Hepatocyte (in vitro differentiated cells): ENCODE measurements around the gene CDCA3. TPM values are rescaled to one million over a fixed set of nuclear protein-coding genes. Genes with fewer than 3 reads are reported as not detected.

ENCODE experiments used
- DNase-seq: peaks from one replicate; pipeline ENCODE4 v3.0.0-alpha.2; 2016; ENCODE audit warnings: low spot score
- H2AFZ ChIP-seq: fragments of 200-600 bp; sonication (generic); 2 replicates; pipeline ENCODE4 v1.6.0; 2016; ENCODE audit warnings: antibody characterized with exemption, mild to moderate bottlenecking
- H3K27ac ChIP-seq: fragments of 200-600 bp; sonication (generic); 2 replicates; pipeline ENCODE4 v1.5.1; 2016; ENCODE audit warnings: mild to moderate bottlenecking
- H3K27me3 ChIP-seq: fragments of 200-600 bp; sonication (generic); 2 replicates; pipeline ENCODE4 v1.6.1; 2016
- H3K36me3 ChIP-seq: fragments of 200-600 bp; sonication (generic); replicated peaks from 2 replicates; pipeline ENCODE4 v1.5.1; 2016; ENCODE audit warnings: low read depth; ENCODE audit not compliant: insufficient read depth
- H3K4me1 ChIP-seq: fragments of 200-600 bp; sonication (generic); 2 replicates; pipeline ENCODE4 v1.5.1; 2016; ENCODE audit warnings: mild to moderate bottlenecking, moderate library complexity; ENCODE audit not compliant: insufficient read depth
- H3K4me2 ChIP-seq: fragments of 200-600 bp; sonication (generic); 2 replicates; pipeline ENCODE4 v1.6.0; 2016
- H3K4me3 ChIP-seq: fragments of 200-600 bp; sonication (generic); 2 replicates; pipeline ENCODE4 v1.5.1; 2016; ENCODE audit warnings: mild to moderate bottlenecking
- H3K79me2 ChIP-seq: fragments of 200-600 bp; sonication (generic); 2 replicates; pipeline ENCODE4 v1.6.0; 2017; ENCODE audit warnings: mild to moderate bottlenecking
- H3K9me2 ChIP-seq: fragments of 200-600 bp; sonication (generic); replicated peaks from 2 replicates; pipeline ENCODE4 v1.6.0; 2017; ENCODE audit warnings: mild to moderate bottlenecking; ENCODE audit not compliant: insufficient read depth
- H3K9me3 ChIP-seq: fragments of 200-600 bp; sonication (generic); 2 replicates; pipeline ENCODE4 v1.5.1; 2016; ENCODE audit warnings: low read depth, mild to moderate bottlenecking
- H4K20me1 ChIP-seq: fragments of 200-600 bp; sonication (generic); 2 replicates; pipeline ENCODE4 v1.6.0; 2016; ENCODE audit warnings: mild to moderate bottlenecking; ENCODE audit not compliant: insufficient read depth, poor library complexity, severe bottlenecking
- CTCF ChIP-seq: fragments of 200-600 bp; sonication (generic); IDR thresholded peaks from 2 replicates; pipeline ENCODE4 v1.5.1; 2016; ENCODE audit warnings: antibody characterized with exemption, mild to moderate bottlenecking; ENCODE audit not compliant: poor library complexity
- EZH2 ChIP-seq: fragments of 200-600 bp; sonication (generic); IDR thresholded peaks from 2 replicates; pipeline ENCODE4 v1.6.1; 2016; ENCODE audit warnings: antibody characterized with exemption, mild to moderate bottlenecking, borderline replicate concordance
- EZH2phosphoT487 ChIP-seq: fragments of 200-600 bp; sonication (generic); IDR thresholded peaks from one replicate; pipeline ENCODE4 v1.6.1; 2018; ENCODE audit warnings: antibody characterized with exemption, mild to moderate bottlenecking, low read depth, moderate library complexity; ENCODE audit not compliant: unreplicated experiment, severe bottlenecking
- WGBS: methylation state at CpG from one replicate; pipeline ENCODE4 v1.1.6; 2016; ENCODE audit warnings: low lambda C conversion rate; ENCODE audit errors: missing lambda C conversion rate; 5-methylcytosine and 5-hydroxymethylcytosine counted together
- polyA plus RNA-seq: library from polyadenylated mRNA; unstranded; fragments of >200 nt; fragmentation: Nextera tagmentation; extraction: Ambion mirVana; gene quantifications from 2 replicates; pipeline ENCODE4 v1.2.1, GENCODE V29; 2016
- total RNA-seq: library from RNA; depleted of rRNA; stranded (reverse); fragments of >200 nt; gene quantifications from 2 replicates; pipeline ENCODE4 v1.2.3, GENCODE V29; 2014

The CDCA3 gene
- total and polyA plus RNA-seq, 2 experiments from 2014 or later: 8.5 to 18.2 TPM

GRCh38 chr12:6858799-6859198 is 7.7 kb upstream of the CDCA3 start:
- WGBS: 92% methylated on average over 2 of the region's 2 CpGs
- TF ChIP-seq EZH2: no peak
- no peak for DNase-seq
- no peaks in the 10 kb centered on the region for H3K9me2 ChIP-seq
- no peaks in the 10 kb centered on the region for H3K9me3 ChIP-seq
- peaks cover 21% of the 10 kb centered on the region for H3K79me2 ChIP-seq
- no peak overlapping the region for H3K4me2 ChIP-seq
- H3K36me3 ChIP-seq: no peaks in the 10 kb centered on the region
- H3K27ac ChIP-seq: no peak overlapping the region
- H3K4me3 ChIP-seq: no peak overlapping the region
- no peaks in the 10 kb centered on the region for H4K20me1 ChIP-seq
- H3K4me1 ChIP-seq: peaks cover 1% of the 10 kb centered on the region
- H3K27me3 ChIP-seq: no peaks in the 10 kb centered on the region
- no peak overlapping the region for H2AFZ ChIP-seq

DNA sequence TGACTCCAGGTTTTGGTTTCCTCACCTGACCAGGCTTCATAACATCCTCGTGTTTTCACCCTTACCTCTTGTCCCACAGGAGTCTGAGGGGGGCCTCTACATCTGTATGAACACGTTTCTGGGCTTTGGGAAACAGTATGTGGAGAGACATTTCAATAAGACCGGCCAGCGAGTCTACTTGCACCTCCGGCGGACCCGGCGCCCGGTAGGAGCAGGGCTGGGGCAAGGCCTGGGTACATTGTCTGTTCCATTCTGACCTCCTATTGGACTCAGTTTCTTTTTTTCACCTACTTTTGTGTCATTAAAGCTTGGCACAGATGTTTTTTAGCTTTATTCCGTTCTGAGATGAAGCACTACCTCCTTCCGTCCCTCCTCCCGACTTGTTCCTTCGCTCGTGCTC is 4.2 kb upstream of the CDCA3 start:
- Histone ChIP-seq H4K20me1 (no peaks in the 10 kb centered on the region), H3K4me3 (no peak overlapping the region), H3K4me1 (peaks cover 11% of the 10 kb centered on the region), H3K79me2 (peaks cover 27% of the 10 kb centered on the region), H2AFZ (no peak overlapping the region), H3K27me3 (no peaks in the 10 kb centered on the region), H3K27ac (no peak overlapping the region), H3K36me3 (no peaks in the 10 kb centered on the region), H3K4me2 (no peak overlapping the region), H3K9me2 (no peaks in the 10 kb centered on the region), H3K9me3 (no peaks in the 10 kb centered on the region)
- no peak for DNase-seq
- TF ChIP-seq EZH2phosphoT487: no peak
- TF ChIP-seq EZH2: no peak
- TF ChIP-seq CTCF: no peak
- WGBS: 94% methylated on average over 14 of the region's 14 CpGs

GRCh38 chr12:6854036-6854435 is 3.0 kb upstream of the CDCA3 start:
- Histone ChIP-seq H3K27ac (peak overlapping the region; percentile 91), H3K27me3 (no peaks in the 10 kb centered on the region), H3K9me2 (no peaks in the 10 kb centered on the region), H3K36me3 (no peaks in the 10 kb centered on the region), H4K20me1 (no peaks in the 10 kb centered on the region), H3K4me2 (peak overlapping the region; percentile 81), H3K4me1 (peaks cover 13% of the 10 kb centered on the region), H2AFZ (no peak overlapping the region), H3K4me3 (no peak overlapping the region), H3K79me2 (peaks cover 27% of the 10 kb centered on the region), H3K9me3 (no peaks in the 10 kb centered on the region)
- WGBS: 73% methylated on average over 6 of the region's 6 CpGs
- TF ChIP-seq CTCF (no peak), EZH2phosphoT487 (no peak), EZH2 (no peak)
- DNase-seq: no peak

- 77% methylated on average over 1 of the region's 1 CpG for WGBS
- Histone ChIP-seq H3K4me2 (peak overlapping the region; percentile 81), H3K9me3 (no peaks in the 10 kb centered on the region), H3K4me3 (peak overlapping the region; percentile 44), H2AFZ (no peak overlapping the region), H3K79me2 (peaks cover 27% of the 10 kb centered on the region), H3K27me3 (no peaks in the 10 kb centered on the region), H3K27ac (peak overlapping the region; percentile 91), H3K9me2 (no peaks in the 10 kb centered on the region), H4K20me1 (no peaks in the 10 kb centered on the region), H3K4me1 (peaks cover 13% of the 10 kb centered on the region), H3K36me3 (no peaks in the 10 kb centered on the region)
- no peak for DNase-seq
- TF ChIP-seq CTCF (no peak), EZH2 (no peak), EZH2phosphoT487 (no peak)
Observed at GRCh38 chr12:6853626-6854025, 2.5 kb upstream of the CDCA3 start.
